Stimulated activated CD8-positive, alpha-beta memory T cell treated with anti-CD3 and anti-CD28 coated beads, Interleukin-4, amount 100 ng/mL, for 48 hours (primary cell): ENCODE data around the gene ARHGEF1.
"Not testable (repeated sequence)": the region's sequence is repeated elsewhere in the genome, so short reads cannot be mapped to it uniquely, and the experiment has no call there.

Experiments used
- DNase-seq: peaks from one replicate; pipeline ENCODE4 v3.0.0-alpha.2; 2020

The ARHGEF1 gene

DNA sequence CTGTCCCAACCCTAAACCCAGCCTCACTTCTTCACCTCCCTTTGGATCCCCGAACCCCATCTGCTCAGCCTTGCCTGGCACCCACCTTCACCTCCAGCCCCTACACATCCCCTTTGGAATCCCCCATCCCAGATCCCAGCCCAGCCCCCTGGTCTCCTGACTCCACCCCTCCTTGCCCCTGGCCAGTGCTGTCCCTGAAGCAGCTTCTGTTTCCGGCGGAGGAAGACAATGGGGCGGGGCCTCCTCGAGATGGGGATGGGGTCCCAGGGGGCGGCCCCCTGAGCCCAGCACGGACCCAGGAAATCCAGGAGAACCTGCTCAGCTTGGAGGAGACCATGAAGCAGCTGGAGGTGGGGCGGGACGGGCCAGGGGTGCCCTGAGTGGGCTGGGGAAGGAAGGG lies 23.3 kb downstream of the ARHGEF1 start:
- DNase-seq, result no peak

DNA sequence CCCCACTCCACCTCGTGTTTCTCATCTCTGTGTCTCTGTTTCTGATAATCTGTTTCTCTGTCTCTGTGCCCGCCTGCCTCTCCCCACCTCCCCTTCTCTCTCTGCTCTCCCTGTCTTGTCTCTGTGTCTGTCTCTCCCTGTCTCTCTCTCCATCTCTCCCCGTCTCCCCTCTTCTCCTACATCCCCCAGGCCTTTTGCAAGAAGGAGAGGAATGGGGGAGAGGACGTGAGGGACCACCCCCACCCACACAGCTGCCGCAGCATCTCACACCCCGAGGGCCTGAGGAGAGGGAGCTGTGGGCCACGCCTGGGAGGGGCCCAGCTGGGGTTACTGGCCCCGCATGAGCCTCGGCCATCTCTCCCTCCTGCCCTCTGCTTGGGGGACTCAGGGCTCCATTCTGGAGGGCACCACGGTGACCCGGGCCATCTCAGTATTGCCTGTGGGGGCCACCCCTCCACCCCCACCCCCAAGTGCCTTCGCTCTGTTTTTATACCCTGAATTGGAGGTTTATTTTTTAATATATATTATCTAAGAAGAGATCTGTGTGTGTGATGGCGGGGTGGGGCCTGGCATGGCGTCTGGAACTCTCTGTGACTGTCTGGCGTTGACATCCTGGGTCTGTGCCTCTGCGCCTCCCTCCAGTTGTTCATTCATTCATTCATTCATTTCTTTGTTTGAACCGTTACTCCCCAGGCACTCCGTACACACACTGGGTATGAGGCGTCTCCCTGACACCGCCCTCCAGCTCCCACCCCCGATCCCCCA lies 24.1 kb downstream of the ARHGEF1 start:
- no peak for DNase-seq

DNA sequence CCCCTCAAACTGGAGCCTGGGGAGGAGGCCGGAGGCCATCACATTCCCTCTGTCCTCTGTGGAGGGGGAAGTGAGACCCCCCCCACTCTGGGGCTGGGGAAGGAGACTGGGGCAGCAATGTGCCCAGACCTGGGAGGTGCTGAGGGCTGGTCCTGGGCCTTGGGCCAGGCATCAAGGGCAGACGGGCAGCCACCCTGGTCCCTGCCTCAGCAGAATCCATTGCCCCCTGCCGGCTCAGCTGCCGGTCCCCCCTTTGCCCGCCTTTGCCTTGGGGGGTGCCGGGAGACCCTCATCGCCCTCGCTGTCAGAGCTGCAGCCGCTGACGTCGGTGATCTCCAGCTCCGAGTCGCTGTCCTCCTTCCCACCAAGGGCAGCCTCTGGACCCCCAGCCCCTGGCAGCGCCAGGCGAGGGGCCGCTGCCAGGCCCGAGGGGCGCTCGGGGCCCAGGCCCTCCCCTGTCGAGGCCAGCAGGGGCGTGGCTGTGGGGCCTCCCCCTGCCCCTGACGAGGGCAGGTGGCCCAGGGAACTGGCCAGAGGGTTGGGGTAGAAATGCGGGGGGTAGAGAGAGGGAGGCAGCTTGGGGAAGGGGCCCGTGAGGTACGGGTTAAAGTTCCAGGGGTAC lies 25.1 kb downstream of the ARHGEF1 start:
- DNase-seq, result no peak

DNA sequence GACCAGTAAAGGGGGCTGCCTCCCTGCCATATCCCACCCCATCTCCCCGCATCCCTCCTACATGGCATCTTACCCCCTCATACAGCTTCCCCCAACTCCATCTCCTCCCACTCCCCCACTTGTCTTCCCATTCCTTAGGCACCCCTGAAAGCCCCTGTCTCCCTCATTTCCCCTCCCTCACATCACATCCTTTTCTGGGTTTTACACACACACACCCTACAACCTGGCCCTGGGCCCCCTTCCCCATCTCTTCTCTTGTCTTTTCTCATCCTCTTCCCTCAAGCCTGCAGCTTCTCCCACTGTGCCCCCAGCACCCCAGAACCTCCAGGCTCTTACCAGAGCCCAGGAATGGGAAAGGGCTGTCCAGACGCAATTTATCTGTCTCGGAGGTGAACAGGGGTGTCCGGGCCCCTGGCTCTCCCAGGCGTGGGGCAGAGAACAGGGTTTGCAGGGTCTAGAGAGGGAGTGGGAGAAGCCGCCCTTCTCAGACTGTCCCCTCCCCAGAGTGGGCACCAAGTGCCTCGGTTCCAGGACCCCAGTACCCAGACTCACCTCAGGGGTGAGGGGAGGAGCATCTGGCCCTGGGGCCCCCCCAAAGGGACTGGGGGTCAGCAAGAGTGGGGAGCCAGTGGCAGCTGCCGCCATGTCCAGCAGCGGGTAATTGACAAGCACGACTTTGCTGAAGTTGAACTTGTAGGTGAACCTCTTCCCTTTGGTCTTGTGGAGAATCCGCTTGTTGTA lies 25.9 kb downstream of the ARHGEF1 start:
- no peak for DNase-seq

DNA sequence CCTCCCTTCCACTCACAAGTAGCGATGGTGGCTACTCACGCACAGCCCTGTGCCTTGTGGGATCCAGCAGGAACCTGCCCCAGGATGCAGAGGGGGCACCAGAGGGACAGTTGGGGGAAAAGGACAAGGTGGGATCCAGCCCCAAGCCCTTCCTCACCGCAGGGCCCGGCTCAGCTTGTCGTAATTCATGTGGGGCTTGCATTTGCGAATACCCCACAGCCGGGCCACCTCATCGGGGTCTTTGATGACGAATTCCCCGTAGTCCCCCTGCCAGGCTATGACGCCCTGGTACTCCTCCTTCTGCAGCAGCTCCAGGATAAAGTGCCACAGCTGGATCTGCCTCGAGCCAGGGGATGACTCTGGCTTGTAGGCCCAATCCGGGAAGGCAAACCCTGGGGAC lies 26.7 kb downstream of the ARHGEF1 start:
- DNase-seq, result no peak

DNA sequence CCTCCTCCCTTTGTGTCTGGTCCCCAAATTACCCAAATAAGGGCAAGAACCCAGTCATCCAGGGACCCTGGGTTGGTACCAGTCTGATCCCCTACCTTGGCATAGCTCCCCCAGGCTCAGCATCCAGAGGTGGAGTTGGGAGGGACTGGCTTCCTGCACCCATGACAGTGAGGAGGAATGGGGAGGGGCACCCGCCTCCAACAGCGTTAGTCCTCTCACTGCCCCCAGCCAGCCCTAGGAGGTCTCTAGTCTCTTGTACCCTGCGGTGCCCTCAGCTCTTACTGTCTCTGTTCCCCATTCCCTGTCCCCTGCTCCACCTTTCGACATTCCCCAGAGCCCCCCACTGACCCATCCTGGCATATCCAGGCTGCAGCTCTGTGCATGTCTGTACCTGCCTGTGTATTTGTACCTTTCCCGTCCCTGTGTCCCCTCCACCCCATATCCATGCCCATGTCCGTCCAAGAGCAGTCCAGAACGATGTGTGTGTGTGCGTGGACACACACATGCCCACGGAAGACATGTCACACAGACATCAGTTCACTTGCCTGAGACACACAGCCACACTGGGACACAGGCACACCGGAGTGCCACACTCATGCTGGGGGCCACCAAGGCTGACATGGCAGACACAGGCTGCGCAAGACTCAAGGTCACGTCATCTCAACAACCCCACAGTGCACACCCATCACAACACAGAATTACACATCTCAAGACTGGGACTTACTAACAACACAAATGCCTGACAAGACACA lies 27.4 kb downstream of the ARHGEF1 start:
- no peak for DNase-seq

DNA sequence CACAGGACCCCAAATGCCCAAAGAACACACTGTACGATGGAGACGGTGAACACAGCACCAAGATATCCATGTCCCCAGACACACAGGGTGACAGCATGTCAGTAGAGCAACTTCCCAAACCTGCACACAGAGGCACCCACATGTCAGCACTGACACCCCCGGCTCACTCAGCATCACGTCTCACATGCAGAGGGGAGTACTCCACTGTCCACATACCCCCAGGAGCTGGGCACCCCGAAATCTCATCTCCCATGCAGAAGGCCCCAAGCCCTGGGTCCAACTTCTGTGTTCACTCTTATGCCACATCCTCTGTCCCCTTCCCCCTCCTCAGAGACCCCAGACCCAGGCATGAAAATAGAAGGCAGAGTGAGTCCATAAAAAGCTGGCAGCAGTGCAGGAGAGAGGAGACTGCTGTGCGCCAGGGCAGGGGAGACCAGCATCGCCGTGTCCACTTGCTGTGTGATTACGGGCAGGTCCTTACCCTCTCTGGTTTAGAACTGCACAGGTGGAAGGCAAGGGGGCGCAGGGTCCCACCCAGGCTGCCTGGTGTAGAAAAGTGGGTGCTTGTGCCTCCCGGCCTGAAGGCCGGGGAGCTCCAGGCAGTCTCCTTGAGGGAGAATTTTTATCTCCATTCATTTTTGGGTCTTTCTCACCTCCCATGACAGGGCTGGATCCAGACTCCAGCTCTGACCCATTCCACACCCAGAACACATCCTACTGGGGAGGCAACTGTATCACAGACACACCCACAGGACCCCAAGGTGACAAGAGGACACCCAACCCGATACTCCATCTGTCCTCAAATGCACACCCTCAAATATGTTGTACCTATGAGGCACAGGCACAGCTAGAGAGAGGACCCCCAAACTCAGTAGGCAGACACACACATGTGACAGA lies 28.3 kb downstream of the ARHGEF1 start:
- DNase-seq, result no peak

DNA sequence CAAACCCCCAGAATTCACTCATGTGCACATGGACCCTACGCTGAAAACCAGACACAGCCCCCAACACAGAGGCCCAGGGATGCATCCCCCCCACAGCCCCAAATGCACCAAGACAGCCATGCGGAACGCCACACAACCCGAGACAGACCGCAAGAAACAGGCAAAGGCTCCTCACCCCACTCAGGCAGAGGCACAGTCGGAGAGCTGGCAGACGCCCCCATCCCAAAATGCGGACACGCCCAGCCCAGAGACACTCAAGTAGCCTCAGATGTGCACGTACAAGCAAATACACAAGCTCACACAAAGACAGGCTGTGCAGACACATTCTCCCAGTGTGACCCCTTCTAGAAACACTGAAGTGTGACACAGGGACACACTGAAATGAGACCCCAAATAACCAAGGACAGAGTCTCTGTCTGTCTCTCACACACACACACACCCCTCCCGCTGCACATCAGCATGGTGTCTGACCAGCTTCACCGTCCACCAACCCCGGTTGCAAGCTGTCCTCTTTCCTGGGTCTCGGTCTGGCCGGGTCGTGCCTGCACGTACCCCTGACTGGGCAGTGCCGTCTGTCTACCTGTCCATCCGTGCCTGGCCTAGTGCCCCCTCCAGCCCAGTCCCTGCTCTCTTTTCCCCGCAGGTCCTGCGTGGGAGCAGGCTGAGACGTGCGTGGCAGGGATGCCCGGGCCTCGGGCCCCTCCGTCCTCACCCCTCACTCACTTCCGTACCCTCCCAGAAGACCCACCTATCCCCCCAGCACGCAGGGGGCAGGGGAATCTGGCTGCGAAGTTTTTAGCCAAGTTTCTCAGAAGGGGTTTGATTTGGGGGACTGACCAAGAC lies 29.1 kb downstream of the ARHGEF1 start:
- no peak for DNase-seq

DNA sequence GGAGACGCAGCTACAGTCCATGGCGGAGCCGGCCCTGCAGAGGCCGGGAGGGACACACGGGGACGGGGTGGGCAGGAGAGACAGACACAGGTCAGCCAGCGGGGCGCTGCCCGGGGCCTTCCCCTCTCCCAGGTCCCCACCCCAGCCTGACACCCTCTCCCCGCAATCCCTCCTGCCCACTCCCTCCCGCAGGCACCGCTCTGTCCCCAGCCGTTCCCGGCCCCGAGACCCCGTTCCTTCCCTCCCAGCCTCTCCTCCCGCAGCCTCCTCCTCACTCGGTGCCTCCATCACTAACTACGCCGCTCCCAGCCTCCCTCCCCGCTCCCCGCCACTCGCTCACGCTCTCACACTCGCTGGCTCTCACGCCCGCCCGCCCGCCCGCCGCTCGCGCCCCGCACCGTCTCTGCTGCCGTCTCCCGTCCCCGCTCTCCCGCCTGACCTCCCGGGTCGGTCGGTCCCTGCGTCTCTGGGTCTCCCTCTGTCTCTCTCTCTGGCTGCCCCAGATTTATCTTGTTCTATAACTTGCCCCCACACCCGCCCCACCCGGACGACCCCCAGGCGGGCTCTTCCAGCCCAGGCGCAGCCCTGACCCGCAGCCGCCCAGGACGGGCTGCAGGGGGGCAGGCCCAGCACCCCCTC lies 30.0 kb downstream of the ARHGEF1 start:
- DNase-seq, result no peak

DNA sequence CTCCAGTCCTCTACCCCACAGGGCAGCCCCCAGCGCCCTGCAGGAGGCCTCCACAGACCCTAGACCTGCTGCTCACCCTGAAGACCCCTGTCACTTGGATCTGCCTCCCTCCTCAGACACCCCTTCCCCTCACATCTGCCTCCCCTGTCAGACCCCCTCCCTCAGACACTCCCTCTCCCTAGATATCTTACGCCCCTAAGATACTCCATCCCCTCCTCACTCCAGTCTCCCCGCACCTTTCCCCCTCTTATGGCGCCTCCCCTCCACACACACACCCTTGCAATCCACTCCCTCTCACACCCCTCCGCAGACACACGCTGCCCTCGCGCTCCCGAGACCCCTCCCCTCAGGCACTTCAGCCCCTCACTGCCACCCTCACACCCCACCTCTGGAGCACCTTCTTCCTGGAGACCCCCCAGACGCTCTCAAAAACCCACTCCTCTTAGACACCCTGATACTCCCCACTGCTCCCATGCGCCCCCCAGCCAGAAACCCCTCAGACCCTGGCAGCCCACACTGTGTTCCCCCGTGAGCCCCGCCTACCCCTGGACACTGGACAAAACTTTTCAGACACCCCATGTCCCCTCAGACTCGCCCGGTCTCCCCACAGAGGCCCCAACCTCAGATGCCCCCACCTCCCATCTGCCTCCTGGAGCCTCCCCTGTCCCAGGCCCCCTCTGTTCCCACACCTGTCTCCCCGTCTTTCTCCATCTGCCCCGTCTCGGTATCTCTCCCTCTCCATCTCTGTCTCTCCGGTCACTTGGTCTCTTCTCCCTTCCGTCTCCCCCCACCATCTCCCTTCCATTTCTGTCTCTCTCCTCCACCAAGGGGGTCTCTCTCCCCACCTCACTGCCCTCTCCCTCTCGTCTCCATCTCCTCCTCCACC lies 30.8 kb downstream of the ARHGEF1 start:
- DNase-seq, result no peak

DNA sequence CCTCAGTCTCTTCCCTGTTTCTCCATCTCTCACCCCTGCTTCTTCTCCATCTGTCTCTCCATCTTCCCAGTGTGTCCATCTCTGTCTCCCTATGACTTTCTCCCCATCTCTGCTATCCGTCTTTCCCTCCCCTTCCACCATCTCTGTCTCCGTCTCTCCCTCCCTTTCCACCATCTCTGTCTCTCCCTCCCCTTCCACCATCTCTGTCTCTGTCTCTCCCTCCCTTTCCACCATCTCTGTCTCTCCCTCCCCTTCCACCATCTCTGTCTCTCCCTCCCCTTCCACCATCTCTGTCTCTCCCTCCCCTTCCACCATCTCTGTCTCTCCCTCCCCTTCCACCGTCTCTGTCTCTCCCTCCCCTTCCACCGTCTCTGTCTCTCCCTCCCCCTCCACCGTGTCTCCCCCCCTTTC lies 31.4 kb downstream of the ARHGEF1 start:
- not testable (repeated sequence) for DNase-seq

DNA sequence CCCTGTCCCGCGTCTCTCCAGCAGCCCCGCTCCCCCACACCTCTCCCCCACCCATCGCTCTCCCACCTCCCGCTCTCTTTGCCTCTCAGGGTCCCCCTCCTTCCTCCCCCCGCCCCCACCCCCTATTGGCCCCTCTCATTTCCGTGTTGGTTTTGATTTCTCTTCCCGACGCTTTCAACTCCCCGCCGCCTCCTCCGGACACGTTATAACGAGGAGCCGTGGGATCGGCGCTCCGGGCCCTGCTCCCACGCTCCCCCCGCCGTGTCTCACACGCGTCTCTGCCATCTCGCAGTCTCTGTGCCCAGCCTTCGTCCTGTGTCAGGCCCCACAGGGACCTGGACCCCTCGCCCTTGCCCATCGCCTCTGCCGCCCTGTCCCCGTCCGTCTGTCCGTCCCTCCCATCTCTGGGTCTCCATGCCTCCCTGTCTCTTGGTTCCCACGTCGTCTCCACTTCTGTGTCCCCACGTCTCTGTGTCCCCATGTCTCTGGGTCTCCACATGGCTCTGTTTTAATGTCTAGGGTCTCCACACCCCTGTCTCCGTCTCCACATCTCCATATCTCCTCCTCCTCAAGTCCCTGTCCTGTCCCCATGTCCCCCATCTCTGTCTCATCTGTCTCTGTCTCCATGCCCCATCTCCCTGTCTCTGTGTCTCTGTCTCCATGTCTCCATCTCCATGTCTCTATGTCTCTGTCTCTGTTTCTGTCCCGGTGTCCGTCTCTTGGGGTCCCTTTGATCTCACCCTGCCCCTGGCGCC lies 32.2 kb downstream of the ARHGEF1 start:
- no peak for DNase-seq

DNA sequence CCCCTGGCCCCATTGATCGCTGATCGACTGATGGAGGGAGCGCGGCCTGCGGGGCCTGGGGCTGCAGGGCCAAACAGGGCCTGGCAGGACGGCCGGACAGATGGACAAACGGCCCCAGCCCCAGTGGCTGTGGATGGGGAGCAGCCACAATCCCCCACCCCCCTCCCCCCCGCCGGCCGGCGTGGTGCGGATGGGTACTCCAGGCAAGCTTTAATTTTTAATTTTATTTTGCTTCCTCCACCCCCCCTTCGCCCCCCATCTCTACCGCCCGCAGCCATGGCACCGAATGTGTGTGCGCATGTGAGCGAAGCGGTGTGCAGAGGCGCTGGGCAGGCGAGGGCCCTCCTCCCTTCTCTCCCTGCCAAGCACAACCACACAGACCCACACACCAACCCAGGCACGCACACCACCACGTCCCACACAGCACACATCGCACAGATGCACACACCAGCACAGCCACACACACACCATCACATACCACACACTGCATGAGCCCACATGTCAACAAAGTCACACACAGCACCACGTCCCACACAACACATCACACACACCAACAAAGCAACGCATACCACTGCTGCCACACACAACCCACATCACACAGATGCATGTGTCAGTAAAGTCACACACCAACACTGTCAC lies 32.9 kb downstream of the ARHGEF1 start:
- DNase-seq, result no peak

DNA sequence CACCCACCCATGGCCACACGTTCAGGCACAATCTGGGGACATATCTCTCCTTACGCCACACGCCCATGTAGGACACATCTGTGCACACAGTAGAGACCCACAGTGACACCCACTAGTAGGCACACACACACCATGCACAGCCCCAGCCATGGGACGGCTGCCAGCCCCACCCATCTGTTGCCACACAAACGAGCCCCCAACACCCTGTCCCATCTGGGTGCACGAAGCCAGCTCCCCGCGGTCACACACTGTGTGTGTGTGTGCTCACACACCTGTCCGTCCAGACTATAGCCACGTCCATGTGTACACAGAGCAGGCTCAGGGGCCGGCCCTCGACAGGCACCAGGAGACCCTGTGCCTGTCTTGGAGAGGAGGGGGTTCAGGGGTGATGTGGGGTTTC lies 34.7 kb downstream of the ARHGEF1 start:
- DNase-seq, result no peak

DNA sequence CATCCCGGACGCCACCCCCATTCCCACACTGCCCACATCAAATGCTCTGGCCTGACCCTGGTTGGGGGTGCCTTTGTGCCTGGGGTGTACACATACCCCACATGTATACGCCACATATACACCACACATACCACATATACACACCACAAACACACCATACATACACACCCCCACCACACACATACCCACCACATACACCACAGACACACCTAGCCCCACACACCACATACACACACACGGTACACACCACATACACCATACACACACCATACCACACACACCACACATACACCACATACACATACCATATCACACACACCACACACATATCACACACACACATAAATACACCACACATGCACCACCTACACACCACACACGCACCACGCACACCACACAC lies 35.1 kb downstream of the ARHGEF1 start:
- no peak for DNase-seq

DNA sequence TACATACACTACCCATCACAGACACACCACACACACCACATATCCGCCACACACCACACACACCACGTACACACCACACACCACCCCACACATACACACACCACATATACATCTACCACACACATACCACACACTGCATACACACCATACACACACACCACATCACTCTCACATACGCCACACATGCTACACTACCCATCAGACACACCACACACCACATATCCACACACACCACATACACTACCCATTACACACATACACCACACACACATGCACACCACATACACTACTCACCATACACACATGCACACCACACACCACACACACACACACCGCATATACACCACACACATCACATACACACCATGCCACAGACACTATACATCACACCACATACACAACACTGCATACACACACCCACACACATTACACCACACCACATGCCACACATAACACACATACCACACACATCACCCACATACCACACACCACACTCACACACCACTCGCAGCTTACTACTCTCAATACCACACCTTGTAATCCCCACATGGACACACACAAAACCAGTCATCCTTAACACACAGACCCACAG lies 35.8 kb downstream of the ARHGEF1 start:
- DNase-seq, result no peak

DNA sequence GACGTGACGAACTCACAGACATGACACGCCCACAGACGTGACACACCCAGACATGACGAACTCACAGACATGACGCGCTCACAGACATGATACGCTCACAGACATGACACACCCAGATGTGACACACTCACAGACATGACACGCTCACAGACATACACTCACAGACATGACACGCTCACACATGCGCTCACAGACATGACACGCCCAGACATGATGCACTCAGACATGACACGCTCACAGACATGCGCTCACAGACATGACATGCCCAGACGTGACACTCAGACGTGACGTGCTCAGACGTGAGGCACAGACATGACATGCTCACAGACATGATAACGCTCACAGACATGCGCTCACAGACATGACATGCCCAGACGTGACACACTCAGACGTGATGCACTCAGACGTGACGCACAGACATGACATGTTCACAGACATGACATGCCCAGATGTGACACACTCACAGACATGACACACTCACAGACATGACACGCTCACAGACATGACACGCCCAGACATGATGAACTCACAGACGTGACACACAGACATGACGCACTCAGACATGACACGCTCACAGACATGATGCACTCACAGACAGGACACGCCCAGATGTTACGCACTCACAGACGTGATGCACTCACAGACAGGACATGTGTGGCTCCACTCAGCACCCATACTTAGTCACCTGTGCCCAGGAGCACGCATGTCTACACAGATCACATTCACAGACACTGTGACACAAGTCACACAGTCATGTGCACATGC lies 37.1 kb downstream of the ARHGEF1 start:
- no peak for DNase-seq
